GM19035 (cell line): ENCODE results near the gene ALB.

Source experiments
- ATAC-seq: cut with Tn5 transposase; IDR thresholded peaks from one replicate; pipeline ENCODE4 v1.9.1; 2021; ENCODE audit not compliant: unreplicated experiment

Gene ALB

DNA sequence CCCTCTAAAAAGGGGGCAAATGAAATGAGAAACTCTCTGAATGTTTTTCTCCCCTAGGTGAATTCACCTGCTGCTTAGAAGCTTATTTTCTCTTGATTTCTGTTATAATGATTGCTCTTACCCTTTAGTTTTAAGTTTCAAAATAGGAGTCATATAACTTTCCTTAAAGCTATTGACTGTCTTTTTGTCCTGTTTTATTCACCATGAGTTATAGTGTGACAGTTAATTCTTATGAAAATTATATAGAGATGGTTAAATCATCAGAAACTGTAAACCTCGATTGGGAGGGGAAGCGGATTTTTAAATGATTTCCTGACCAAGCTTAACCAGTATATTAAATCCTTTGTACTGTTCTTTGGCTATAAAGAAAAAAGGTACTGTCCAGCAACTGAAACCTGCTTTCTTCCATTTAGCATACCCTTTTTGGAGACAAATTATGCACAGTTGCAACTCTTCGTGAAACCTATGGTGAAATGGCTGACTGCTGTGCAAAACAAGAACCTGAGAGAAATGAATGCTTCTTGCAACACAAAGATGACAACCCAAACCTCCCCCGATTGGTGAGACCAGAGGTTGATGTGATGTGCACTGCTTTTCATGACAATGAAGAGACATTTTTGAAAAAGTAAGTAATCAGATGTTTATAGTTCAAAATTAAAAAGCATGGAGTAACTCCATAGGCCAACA is 4.2 kb downstream of the ALB start:
- ATAC-seq, result no peak

DNA sequence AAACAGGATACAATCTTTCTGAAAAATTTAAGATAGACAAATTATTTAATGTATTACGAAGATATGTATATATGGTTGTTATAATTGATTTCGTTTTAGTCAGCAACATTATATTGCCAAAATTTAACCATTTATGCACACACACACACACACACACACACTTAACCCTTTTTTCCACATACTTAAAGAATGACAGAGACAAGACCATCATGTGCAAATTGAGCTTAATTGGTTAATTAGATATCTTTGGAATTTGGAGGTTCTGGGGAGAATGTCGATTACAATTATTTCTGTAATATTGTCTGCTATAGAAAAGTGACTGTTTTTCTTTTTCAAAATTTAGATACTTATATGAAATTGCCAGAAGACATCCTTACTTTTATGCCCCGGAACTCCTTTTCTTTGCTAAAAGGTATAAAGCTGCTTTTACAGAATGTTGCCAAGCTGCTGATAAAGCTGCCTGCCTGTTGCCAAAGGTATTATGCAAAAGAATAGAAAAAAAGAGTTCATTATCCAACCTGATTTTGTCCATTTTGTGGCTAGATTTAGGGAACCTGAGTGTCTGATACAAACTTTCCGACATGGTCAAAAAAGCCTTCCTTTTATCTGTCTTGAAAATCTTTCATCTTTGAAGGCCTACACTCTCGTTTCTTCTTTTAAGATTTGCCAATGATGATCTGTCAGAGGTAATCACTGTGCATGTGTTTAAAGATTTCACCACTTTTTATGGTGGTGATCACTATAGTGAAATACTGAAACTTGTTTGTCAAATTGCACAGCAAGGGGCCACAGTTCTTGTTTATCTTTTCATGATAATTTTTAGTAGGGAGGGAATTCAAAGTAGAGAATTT is 5.2 kb downstream of the ALB start:
- ATAC-seq, result no peak

DNA sequence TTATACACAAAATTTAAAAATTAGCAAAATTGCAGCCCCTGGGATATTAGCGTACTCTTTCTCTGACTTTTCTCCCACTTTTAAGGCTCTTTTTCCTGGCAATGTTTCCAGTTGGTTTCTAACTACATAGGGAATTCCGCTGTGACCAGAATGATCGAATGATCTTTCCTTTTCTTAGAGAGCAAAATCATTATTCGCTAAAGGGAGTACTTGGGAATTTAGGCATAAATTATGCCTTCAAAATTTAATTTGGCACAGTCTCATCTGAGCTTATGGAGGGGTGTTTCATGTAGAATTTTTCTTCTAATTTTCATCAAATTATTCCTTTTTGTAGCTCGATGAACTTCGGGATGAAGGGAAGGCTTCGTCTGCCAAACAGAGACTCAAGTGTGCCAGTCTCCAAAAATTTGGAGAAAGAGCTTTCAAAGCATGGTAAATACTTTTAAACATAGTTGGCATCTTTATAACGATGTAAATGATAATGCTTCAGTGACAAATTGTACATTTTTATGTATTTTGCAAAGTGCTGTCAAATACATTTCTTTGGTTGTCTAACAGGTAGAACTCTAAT is 6.0 kb downstream of the ALB start:
- ATAC-seq, result no peak

DNA sequence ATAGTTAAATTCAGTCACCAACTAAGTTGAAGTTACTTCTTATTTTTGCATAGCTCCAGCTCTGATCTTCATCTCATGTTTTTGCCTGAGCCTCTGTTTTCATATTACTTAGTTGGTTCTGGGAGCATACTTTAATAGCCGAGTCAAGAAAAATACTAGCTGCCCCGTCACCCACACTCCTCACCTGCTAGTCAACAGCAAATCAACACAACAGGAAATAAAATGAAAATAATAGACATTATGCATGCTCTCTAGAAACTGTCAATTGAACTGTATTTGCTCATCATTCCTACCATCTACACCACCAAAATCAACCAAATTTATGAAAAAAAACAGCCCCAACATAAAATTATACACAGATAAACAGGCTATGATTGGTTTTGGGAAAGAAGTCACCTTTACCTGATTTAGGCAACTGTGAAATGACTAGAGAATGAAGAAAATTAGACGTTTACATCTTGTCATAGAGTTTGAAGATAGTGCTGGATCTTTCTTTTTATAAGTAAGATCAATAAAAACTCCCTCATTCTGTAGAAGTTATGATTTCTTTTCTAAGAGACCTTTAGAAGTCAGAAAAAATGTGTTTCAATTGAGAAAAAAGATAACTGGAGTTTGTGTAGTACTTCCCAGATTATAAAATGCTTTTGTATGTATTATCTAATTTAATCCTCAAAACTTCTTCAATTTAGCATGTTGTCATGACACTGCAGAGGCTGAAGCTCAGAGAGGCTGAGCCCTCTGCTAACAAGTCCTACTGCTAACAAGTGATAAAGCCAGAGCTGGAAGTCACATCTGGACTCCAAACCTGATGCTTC is 7.0 kb downstream of the ALB start:
- ATAC-seq, result no peak

DNA sequence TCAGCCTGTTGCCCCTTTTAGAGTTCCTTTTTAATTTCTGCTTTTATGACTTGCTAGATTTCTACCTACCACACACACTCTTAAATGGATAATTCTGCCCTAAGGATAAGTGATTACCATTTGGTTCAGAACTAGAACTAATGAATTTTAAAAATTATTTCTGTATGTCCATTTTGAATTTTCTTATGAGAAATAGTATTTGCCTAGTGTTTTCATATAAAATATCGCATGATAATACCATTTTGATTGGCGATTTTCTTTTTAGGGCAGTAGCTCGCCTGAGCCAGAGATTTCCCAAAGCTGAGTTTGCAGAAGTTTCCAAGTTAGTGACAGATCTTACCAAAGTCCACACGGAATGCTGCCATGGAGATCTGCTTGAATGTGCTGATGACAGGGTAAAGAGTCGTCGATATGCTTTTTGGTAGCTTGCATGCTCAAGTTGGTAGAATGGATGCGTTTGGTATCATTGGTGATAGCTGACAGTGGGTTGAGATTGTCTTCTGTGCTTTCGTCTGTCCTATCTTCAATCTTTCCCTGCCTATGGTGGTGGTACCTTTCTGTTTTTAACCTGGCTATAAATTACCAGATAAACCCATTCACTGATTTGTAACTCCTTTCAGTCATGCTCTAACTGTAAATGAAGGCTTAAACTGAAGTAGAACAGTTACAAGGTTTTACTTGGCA is 7.8 kb downstream of the ALB start:
- no peak for ATAC-seq

DNA sequence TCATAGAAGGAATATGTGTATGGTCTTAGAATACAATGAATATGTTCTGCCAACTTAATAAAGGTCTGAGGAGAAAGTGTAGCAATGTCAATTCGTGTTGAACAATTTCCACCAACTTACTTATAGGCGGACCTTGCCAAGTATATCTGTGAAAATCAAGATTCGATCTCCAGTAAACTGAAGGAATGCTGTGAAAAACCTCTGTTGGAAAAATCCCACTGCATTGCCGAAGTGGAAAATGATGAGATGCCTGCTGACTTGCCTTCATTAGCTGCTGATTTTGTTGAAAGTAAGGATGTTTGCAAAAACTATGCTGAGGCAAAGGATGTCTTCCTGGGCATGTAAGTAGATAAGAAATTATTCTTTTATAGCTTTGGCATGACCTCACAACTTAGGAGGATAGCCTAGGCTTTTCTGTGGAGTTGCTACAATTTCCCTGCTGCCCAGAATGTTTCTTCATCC is 9.2 kb downstream of the ALB start:
- no peak for ATAC-seq

DNA sequence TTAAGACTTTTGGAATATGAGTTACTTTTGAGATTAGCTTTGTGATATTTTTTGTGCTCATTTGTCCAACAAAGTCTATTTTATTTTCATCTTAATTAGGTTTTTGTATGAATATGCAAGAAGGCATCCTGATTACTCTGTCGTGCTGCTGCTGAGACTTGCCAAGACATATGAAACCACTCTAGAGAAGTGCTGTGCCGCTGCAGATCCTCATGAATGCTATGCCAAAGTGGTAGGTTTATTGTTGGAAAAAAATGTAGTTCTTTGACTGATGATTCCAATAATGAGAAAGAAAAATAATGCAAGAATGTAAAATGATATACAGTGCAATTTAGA is 10.8 kb downstream of the ALB start:
- ATAC-seq, result no peak

DNA sequence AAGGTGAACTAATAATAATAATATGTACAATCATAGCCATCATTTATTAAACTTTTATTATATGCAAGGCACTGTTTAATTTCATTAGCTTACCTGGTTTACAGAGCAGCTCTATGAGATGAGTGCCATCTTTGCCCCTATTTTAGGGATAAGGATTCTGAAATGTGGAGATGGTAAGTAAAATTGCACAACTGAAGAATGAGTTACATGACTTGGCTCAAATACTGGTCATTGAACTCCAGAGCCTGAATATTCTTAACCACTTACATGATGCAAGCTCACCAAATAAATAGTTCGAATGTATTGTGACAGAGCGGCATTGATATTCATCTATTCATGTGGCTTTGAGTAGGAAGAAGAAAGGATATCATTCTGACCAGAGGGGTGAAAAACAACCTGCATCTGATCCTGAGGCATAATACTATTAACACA is 11.7 kb downstream of the ALB start:
- ATAC-seq, result no peak

DNA sequence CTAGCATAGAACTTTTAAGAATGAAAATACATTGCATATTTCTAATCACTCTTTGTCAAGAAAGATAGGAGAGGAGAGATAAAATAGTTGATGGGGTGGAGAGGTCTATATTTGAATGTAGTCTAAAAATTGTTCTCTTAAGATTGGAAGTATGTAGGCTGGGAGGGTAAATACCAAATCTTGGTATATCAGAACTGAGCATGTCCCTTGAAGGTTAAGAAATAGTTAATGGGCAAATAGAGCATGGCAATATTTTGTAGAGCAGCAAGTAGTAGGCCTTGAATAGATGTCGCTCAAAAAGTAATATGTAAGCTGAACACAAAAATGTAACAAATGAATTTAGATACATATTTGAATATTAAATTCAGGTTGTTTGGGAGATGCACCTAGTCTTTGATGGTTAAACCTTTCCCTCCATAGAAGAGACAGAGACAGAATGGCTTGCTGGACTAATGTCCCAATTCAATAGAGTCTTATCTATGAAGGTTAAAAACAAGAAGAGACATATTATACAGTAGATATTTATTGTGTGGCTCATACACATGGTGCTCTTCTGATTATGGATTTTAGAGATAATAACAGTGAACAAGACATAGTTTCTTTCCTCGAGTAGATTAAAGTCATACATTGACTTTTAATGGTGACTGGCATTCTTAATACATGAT is 12.5 kb downstream of the ALB start:
- no peak for ATAC-seq

DNA sequence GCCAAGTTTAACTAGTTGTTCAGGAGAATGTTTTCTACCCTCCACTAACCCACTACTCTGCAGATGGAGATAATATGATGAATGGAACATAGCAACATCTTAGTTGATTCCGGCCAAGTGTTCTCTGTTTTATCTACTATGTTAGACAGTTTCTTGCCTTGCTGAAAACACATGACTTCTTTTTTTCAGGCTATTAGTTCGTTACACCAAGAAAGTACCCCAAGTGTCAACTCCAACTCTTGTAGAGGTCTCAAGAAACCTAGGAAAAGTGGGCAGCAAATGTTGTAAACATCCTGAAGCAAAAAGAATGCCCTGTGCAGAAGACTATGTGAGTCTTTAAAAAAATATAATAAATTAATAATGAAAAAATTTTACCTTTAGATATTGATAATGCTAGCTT is 13.3 kb downstream of the ALB start:
- ATAC-seq, result no peak

DNA sequence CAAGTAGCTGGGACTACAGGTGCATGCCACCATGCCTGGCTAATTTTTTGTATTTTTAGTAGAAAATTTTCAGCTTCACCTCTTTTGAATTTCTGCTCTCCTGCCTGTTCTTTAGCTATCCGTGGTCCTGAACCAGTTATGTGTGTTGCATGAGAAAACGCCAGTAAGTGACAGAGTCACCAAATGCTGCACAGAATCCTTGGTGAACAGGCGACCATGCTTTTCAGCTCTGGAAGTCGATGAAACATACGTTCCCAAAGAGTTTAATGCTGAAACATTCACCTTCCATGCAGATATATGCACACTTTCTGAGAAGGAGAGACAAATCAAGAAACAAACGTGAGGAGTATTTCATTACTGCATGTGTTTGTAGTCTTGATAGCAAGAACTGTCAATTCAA is 13.9 kb downstream of the ALB start:
- no peak for ATAC-seq

DNA sequence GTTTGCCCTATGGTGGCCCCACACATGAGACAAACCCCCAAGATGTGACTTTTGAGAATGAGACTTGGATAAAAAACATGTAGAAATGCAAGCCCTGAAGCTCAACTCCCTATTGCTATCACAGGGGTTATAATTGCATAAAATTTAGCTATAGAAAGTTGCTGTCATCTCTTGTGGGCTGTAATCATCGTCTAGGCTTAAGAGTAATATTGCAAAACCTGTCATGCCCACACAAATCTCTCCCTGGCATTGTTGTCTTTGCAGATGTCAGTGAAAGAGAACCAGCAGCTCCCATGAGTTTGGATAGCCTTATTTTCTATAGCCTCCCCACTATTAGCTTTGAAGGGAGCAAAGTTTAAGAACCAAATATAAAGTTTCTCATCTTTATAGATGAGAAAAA is 14.6 kb downstream of the ALB start:
- ATAC-seq, result no peak

DNA sequence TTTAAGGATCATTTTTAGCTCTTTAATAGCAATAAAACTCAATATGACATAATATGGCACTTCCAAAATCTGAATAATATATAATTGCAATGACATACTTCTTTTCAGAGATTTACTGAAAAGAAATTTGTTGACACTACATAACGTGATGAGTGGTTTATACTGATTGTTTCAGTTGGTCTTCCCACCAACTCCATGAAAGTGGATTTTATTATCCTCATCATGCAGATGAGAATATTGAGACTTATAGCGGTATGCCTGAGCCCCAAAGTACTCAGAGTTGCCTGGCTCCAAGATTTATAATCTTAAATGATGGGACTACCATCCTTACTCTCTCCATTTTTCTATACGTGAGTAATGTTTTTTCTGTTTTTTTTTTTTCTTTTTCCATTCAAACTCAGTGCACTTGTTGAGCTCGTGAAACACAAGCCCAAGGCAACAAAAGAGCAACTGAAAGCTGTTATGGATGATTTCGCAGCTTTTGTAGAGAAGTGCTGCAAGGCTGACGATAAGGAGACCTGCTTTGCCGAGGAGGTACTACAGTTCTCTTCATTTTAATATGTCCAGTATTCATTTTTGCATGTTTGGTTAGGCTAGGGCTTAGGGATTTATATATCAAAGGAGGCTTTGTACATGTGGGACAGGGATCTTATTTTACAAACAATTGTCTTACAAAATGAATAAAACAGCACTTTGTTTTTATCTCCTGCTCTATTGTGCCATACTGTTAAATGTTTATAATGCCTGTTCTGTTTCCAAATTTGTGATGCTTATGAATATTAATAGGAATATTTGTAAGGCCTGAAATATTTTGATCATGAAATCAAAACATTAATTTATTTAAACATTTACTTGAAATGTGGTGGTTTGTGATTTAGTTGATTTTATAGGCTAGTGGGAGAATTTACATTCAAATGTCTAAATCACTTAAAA is 15.3 kb downstream of the ALB start:
- ATAC-seq, result no peak

DNA sequence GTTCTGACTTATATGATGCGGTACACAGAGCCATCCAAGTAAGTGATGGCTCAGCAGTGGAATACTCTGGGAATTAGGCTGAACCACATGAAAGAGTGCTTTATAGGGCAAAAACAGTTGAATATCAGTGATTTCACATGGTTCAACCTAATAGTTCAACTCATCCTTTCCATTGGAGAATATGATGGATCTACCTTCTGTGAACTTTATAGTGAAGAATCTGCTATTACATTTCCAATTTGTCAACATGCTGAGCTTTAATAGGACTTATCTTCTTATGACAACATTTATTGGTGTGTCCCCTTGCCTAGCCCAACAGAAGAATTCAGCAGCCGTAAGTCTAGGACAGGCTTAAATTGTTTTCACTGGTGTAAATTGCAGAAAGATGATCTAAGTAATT is 16.5 kb downstream of the ALB start:
- no peak for ATAC-seq

DNA sequence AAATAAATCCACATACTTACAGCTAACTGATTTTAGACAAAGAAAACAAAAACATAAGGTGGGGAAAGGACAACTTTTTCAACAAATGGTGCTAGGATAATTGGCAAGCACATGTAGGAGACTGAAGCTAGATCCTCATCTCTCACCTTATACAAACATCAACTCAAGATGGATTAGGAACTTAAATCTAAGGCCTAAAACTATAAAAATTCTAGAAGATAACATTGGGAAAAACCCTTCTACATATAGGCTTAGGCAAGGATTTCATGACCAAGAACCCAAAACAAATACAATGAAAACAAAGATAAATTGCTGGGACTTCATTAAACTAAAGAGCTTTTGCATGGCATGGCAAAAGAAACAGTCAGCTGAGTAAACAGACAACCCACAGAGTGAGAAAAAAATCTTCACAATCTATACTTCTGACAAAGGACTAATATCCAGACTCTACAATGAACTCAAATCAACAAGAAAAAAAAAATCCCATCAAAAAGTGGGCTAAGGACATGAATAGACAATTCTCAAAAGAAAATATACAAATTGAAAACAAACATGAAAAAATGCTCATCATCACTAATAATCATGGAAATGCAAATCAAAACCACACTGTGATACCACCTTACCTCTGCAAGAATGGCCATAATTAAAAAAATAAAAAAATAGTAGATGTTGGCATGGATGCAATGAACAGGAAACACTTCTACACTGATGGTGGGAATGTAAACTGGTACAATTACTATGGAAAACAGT is 17.8 kb downstream of the ALB start:
- no peak for ATAC-seq

DNA sequence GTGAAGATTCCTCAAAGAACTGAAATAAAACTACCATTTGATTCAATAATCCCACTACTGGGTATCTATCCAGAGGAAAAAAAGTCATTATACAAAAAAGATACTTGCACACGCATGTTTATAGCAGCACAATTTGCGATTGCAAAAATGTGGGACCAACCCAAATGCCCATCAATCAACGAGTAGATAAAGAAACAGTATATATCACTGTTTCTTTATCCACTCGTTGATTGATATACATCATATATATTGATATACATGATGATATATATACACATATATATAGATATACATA is 18.3 kb downstream of the ALB start:
- ATAC-seq, result no peak

DNA sequence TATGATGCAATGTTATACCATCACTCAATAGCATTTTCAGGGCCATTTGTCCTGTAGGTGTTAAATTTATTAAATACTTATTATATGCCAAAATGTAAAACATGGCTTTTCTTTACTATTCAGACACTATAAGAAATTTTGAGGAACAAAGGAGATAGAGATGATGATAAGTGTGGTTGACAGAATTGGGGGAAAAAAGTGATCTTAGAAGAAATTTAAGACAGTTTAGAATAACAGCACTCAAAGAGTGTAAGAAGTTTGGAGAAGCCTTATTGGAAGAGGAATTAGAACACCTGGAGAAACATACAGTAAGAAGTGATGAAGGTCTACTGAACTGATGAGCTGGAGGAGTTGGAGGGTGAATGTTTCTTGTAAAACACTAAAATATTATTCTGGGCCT is 19.1 kb downstream of the ALB start:
- no peak for ATAC-seq

DNA sequence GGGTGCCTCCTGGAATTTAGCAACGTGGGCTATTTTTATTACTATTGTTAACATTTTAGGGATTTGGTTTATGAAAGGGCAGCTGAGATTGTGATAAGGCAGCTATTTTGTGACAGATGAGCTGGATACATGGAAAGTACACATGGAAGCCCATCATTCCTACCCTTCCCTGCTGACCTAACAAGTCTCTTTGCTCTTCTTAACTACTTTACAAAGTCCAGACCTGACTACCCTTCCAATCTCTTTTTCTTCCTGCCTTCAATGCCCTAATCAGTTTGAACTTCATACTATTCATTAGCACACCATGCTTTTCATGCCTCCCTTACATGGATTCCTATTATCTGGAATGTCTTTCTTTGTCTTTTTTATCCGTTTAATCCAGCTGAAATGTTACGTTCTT is 22.6 kb downstream of the ALB start:
- no peak for ATAC-seq

DNA sequence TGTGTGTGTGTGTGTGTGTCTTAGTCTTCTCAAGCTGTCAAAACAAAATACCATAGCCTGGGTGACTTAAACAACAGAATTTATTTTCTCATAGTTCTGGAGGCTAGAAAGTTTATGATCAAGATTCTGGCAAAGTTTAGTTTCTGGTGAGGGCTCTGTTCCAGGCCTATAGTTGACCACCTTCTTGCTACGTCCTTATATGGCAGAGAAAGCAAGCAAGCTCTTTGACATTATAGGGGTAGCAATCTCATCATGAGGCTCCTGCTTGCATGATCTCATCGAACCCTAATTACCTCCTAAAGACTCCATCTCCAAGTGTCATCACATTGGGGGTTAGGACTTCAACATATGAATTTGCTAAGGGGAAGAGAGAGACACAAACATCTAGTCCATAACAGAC is 25.0 kb downstream of the ALB start:
- no peak for ATAC-seq
